ENCODE measurements around the gene BNC2.

The BNC2 gene

GRCh38 chr9:16704116-16705110, 166.1 kb downstream of the BNC2 start:
- peak; percentile 37 for DNase-seq (ENCODE audit: extremely low read depth, low read depth)

GRCh38 chr9:16701347-16701746, 169.1 kb downstream of the BNC2 start:
- no peak for TF ChIP-seq CTCF (IDR thresholded peaks at IDR 0.05; ENCODE audit: low read depth, low read length)
- DNase-seq (ENCODE audit: extremely low read depth, low read depth) = no peak

More at GRCh38 chr9:16704116-16705110, 166.1 kb downstream of the BNC2 start:
- TF ChIP-seq CTCF (IDR thresholded peaks at IDR 0.05; ENCODE audit: low read depth, low read length) = no peak; the same call in 1 of the 2 replicates

GRCh38 chr9:16693616-16694015, 176.9 kb downstream of the BNC2 start:
- TF ChIP-seq CTCF (IDR thresholded peaks at IDR 0.05; ENCODE audit: low read depth, low read length) = no peak
- DNase-seq (ENCODE audit: extremely low read depth, low read depth) = no peak

- TF ChIP-seq CTCF (IDR thresholded peaks at IDR 0.05; ENCODE audit: low read depth, low read length) = no peak
- DNase-seq (ENCODE audit: extremely low read depth, low read depth) = no peak
These were observed 179.8 kb downstream of the BNC2 start for GRCh38 chr9:16690628-16691027.

- no peak for TF ChIP-seq CTCF (IDR thresholded peaks at IDR 0.05; ENCODE audit: low read depth, low read length)
- DNase-seq (ENCODE audit: extremely low read depth, low read depth) = no peak
These were observed 180.3 kb downstream of the BNC2 start for GRCh38 chr9:16690205-16690604.

GRCh38 chr9:16689351-16689938, 181.0 kb downstream of the BNC2 start:
- DNase-seq (ENCODE audit: extremely low read depth, low read depth) = no peak

More at GRCh38 chr9:16689351-16689938, 181.0 kb downstream of the BNC2 start:
- TF ChIP-seq CTCF (IDR thresholded peaks at IDR 0.05; ENCODE audit: low read depth, low read length) = no peak
